ENCODE data around the gene TIA1.
"Not testable (repeated sequence)": the region's sequence is repeated elsewhere in the genome, so short reads cannot be mapped to it uniquely, and the experiment has no call there.

The TIA1 gene

GRCh38 chr2:70214953-70215549, 33.4 kb downstream of the TIA1 start:
- no peak for DNase-seq

- DNase-seq: no peak
Observed at GRCh38 chr2:70214365-70214764, 34.1 kb downstream of the TIA1 start.

GRCh38 chr2:70212298-70212932, 36.0 kb downstream of the TIA1 start:
- DNase-seq: no peak

DNA sequence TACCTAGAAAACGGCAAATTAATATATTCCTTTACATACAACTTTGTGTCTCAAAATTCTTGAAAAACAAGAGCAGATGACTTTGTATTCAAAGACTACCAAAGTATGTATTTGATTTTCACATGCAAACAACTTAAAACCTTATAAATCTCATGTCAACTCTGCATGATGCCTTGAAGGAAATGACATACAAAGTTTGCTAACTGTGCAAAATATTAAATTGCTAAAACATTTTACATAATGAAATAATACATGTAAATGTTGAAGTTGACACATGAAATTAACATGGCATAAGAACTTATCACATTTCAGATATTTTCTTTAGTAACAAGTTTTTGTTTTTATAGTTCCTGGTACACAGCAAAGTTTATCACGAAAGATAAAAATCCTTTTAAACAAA, 36.8 kb downstream of the TIA1 start:
- DNase-seq: no peak

DNA sequence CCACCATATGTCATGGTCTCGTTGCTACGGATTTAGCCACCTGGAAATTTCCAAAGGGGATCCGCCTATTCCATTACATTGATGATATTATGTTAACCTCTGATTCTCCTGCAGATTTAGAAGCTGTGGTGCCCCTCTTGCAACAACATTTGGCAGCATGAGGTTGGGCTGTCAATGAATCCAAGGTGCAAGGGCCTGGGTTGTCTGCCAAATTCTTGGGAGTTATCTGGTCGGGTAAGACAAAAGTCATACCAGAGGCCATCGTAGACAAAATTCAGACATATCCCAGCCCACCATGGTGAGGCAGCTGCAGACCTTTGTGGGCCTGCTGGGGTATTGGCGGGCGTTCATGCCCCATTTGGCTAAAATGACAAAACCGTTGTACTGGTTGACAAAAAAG, 44.0 kb downstream of the TIA1 start:
- no peak for DNase-seq

DNA sequence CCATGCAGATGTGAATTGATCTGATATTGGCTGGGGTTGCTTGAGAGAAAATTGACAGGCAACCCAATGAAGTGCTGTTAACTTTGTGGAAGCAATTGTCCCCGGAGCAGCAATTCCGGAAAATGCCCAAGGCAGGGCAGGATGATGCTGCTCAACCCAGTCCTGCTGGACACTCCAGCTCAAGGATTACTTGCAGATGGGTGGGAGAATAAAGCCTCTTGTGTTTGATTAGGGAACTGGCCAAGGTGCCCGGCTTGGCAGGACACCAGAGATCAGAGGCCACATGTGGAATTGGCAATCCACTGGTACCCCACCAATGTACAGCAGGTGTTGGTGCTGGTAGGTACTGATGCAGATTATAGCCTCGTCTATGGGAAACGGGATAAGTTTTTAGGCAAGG, 45.3 kb downstream of the TIA1 start:
- no peak for DNase-seq

- no peak for DNase-seq
Observed at GRCh38 chr2:70202236-70202806, 46.1 kb downstream of the TIA1 start.

DNA sequence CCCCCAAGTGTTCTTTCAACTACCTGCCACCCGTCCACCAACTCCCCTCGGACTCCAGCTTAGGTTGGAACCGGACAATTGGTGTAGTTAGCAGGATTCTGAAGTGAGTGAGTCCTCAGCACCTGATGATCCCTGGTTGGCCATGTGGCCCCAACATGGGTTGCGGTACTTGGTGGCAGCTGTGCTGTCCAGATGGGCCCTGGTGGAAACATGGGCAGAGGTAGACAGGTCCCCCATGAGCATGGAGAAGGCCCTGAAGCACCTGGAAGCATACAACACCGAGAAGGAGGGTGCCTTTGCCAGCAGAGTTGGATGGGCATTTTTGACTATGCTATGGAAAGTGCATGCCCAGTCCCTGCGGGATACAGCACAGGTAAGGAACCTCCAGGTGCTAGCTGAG, 46.6 kb downstream of the TIA1 start:
- no peak for DNase-seq

GRCh38 chr2:70201225-70201768, 47.1 kb downstream of the TIA1 start:
- no peak for DNase-seq

DNA sequence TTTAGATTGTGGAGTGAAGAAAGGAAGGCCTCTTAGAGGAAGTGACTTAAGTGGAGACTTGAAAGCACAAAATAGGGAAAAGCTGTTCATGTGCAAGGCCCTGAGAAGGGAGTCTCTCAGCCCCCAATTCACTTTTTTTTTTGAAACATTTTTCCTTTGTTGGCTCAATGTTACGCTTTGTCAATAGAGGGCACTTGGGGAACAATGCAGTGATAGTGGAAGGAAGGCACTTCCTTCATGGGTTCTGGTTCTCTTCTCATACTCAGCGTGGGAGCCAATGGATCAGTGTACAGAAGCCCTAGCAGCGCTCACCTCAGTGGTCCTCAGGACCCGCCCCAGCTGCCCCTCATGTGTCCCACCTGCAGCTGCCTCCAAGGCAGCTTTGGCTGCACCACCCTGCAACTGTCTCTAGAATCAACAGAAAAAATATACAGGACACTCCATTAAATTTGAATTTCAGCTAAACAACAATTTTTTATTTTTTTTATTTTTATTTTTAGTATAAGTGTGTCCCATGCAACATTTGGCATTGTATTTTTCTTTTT, 49.0 kb downstream of the TIA1 start:
- no peak for DNase-seq

- DNase-seq: no peak
Observed at GRCh38 chr2:70192516-70192915, 55.9 kb downstream of the TIA1 start.

GRCh38 chr2:70191244-70191735, 57.1 kb downstream of the TIA1 start:
- DNase-seq: no peak

- peak; percentile 96 to 98 for DNase-seq
Observed at GRCh38 chr2:70190418-70191243, 57.8 kb downstream of the TIA1 start, which contains the start of gene C2orf42. C2orf42 (minus strand) TSS chr2:70191019; CDS start chr2:70181985, 9,034 bp downstream.

GRCh38 chr2:70188460-70188859, 60.0 kb downstream of the TIA1 start:
- no peak for DNase-seq

- DNase-seq: not testable (repeated sequence)
Observed at GRCh38 chr2:70187170-70187569, 61.3 kb downstream of the TIA1 start.

GRCh38 chr2:70182689-70183088, 65.7 kb downstream of the TIA1 start:
- no peak for DNase-seq

- DNase-seq: no peak
Observed at GRCh38 chr2:70181363-70181956, 67.0 kb downstream of the TIA1 start.

- DNase-seq: no peak
Observed at GRCh38 chr2:70173520-70173919, 74.9 kb downstream of the TIA1 start.

GRCh38 chr2:70169654-70170245, 78.7 kb downstream of the TIA1 start:
- not testable (repeated sequence) for DNase-seq

GRCh38 chr2:70161069-70161534, 87.3 kb downstream of the TIA1 start:
- no peak for DNase-seq

DNA sequence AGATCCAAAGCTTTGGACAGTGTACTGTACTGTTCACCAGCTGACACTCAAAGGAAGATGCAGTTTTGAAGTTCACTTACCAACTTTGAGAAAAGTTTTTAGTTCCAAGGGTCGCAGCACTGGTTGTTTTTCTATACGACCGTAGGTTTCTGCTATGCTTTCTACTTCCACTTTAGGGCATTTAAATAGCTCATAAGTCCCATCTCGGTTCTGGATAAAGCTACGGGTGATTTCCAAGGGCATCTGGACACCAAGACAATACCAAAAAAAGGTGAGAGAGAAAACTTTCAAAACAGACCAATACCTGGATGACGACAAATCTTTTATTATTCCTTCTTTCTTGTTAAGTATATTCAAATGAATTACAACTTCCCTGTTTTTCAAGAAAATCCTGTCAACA, 87.9 kb downstream of the TIA1 start:
- DNase-seq: no peak

Measured in NCI-H526 (cell line).